ENCODE measurements around the gene GFOD1.

- TF ChIP-seq REST (IDR thresholded peaks at IDR 0.05) (no peak), EGR1 (IDR thresholded peaks at IDR 0.05; ENCODE audit: low read depth in 2 of 2) (no peak), SP1 (IDR thresholded peaks at IDR 0.05) (no peak), CTCF (IDR thresholded peaks at IDR 0.05; ENCODE audit: low read depth, low read length, missing input control) (no peak), ATF3 (IDR thresholded peaks at IDR 0.05) (no peak), FOXA1 (IDR thresholded peaks at IDR 0.05) (no peak), RAD21 (IDR thresholded peaks at IDR 0.05) (no peak), MAX (IDR thresholded peaks at IDR 0.05) (no peak), ZBTB33 (IDR thresholded peaks at IDR 0.05) (no peak), GABPA (IDR thresholded peaks at IDR 0.05 in 1 of 2, conservative IDR thresholded peaks at IDR 0.05 in 1 of 2) (no peak), JUND (IDR thresholded peaks at IDR 0.05) (no peak), TAF1 (conservative IDR thresholded peaks at IDR 0.05) (no peak), YY1 (IDR thresholded peaks at IDR 0.05) (no peak)
Measured at GRCh38 chr6:13436399-13437217, 50.8 kb downstream of the GFOD1 start.
